Posterior cingulate gyrus (tissue), 11 donors: ENCODE data around the gene GDPD4.
A peak's percentile ranks its signal among the peaks of the same experiment; 100 is the strongest.

Source experiments
- DNase-seq, 10 donors: peaks; one replicate each; pipeline versions ENCODE4 v3.0.0 to v3.0.0-alpha.2; 2020 to 2021; ENCODE audit warnings: mixed read lengths in 3 of 10
- intact Hi-C: fragments of 100-400 bp; cut with DNase I; formaldehyde crosslinking; loops from one replicate; pipeline ENCODE4 v1.15.1; 2023

The GDPD4 gene, protein sequence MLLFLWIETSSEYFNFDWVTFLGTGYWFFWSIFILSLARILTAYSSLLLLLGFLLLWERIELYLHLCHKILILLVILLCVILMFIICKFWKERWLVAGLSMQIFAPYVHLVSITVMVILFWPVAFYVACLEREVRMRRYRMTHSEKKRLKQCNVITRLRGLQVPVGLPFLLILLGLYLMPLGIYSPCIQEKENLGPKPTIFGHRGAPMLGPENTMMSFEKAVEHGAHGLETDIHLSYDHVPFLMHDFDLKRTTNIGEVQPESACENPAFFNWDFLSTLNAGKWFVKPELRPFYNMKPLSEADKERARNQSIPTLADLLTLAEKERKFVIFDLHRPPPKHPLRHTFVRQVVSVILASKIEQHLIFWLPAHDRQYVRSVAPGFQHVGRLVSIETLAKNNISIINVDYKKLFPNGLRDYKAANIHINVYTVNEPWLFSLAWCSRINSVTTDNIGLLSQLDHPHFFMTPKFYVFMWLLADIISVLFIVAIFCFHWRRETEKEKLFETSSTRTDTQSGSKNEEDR

DNA sequence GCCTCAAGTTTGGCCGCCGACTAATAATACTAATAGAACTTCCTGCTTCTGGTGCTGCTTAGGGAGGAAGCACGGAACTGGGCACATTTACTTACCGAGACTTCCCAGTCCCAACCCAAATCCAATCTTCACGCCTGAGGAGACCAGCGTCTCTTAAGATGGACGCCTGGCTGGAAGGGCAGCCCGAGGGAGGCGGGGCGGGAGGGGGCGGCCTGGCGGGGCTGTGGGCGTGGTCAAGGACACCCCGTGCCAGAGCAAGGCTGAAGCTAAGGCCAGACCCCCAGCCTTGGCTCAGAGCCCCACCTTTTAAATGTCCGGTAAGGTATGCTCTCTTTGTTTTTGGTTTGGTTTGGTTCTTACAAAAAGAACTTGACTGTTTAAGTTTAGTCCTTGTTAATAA is at the start of gene GDPD4:
Gene GDPD4, minus strand, starts transcription at position 177 of the 400 bp plus-strand sequence. CDS start 16,549 bp downstream, outside the sequence.
- no peak for DNase-seq

DNA sequence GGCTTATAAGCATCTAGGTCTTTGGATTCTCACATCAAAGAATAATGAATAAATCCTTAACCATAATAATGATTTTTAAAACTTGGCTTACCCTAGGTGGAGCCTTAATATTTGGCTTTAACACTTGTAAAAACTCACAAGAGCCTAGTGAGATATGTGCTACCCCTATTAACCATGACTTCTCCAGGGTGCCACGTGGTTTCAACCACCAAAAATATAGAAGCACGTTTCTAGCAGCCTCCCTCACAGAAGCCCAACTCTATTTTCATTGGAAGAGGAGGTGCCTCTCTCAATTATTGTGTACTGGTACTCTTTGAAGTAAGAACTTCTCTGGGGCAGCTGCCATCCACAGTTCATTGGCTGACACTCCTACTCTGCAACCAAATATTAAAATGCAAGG is 46.5 kb upstream of the GDPD4 start:
- intact Hi-C loops, result no loop called here
- no peak for DNase-seq

More for the DNA sequence above, at the start of gene GDPD4:
- intact Hi-C loops, result no loop called here

DNA sequence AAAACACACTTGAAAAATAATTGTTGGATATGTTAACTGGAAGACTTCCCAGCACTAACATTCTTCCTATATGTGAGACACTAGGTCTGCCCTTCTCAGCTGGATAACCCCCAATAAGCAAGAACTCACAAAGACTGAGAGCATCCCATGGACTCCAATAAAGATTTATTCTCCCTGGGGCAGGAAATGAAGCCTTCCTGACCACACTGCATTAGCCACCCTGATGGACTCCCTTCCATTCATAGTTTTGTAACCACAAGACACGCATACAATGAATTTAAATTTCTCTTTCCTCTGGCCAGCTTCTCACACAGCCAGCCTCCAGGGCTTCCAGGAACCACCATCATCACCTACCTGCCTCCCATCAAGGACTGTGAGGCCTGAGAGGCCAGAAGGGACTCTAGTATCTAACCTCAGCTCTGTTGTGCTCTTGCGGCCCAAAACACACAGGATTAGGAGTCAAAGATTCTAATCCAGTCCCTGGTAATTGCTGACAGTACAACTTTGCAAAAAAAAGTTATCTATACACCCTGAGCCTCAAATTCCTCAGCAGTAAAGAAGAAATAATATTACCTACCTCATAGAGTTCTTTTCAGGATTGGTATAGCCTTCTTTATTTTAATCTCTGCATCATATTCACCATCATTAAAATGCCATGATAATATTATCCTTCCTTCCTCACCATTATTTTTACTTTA is 45.6 kb upstream of the GDPD4 start:
- peak in 1 of 10 donors; percentile 28 for DNase-seq
- intact Hi-C loops, result no loop called here

DNA sequence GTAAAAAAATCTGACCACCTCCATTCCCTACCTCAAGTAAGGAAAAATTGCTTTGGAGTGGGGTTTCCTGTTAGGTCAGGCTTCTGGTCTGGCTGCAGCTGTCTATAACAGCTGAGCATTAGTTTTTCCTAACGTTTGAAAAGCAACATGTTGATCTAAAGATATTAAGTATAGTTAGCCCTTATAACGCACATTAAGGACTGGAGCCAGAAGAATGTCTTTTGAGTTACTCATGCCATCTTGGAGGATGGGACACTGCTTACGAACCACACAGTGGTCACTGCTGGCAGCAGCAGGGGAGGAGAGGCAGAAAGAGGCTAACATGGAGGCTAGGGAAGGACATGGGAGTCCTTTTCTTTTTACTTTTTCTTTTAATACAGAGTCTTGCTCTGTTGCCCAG is 44.1 kb upstream of the GDPD4 start:
- no peak for DNase-seq

DNA sequence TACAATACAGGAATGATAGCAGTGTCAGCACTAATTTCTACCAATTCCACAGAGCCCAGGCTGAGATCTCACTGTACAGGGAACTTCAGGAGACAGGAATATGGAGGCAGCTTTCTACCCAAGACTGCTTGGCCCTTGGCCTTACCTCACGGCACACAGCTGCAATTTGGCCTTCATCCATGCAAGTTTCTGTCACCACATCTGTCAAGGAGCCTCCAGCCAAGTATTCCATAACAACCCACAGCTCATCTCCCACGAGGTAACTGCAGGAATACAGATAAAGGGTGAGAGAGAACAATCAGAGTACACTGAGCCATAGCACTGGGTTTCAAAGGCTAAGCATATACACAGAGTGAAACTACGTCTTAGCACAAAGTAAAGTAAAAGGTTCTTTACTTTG is 39.0 kb upstream of the GDPD4 start:
- intact Hi-C loops, result no loop called here
- no peak for DNase-seq

More for the DNA sequence above, 44.1 kb upstream of the GDPD4 start:
- intact Hi-C loops, result no loop called here

DNA sequence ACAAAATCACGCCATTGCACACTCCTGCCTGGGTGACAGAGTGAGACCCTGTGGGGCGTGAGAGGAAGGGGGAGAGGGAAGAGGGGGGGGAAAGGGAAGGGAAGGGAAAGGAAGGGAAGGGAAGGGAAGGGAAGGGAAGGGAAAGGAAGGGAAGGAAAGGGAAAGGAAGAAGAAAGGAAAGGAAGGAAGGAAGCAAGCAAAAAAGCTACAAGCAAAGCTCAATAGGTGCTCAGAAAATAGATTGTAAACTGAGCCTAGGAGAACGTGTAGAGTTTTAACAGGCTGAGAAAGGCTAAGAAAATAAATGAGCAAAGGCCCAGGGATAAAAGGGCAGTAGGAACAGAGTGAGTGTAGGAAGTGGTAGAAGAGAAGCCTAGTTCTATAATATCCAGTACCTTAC is 30.8 kb upstream of the GDPD4 start:
- intact Hi-C loops, result no loop called here
- DNase-seq, result no peak

DNA sequence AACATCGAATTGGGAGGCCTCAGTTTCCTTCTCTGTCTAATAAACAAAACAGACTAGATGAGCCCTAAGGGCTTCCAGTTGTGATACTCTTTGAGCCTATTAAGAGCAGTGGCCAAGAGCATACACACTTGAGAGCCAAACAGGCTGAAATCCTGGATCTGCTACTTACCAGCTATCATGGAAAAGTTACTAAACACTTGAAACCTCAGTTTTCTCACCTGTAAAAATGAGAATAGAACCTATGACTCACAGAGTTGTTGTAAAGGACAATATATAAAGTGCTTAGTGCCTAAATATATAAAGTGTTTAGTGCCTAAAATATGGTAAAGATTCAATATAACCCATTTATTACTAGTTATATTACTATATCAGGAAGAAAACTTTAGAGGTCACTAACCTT is 23.7 kb upstream of the GDPD4 start:
- intact Hi-C loops, result no loop called here
- DNase-seq, result no peak

DNA sequence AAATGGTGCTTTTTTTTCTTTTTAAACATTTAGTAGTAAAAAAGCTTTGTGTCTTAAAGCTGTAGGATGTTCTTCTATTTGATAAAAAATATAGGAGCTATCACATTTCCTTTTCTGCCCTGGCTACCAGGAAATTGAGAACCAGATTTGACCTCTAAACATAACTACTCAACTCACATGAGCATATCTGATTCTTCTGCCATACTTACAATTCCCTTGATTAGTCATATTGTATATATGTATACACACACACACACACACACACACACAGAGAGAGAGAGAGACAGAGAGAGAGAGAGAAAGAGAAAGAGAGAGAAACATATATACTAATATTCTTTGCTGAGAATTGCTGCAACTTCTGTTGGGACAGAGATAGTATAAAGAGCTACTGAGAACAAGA is 23.0 kb upstream of the GDPD4 start:
- DNase-seq, result no peak

DNA sequence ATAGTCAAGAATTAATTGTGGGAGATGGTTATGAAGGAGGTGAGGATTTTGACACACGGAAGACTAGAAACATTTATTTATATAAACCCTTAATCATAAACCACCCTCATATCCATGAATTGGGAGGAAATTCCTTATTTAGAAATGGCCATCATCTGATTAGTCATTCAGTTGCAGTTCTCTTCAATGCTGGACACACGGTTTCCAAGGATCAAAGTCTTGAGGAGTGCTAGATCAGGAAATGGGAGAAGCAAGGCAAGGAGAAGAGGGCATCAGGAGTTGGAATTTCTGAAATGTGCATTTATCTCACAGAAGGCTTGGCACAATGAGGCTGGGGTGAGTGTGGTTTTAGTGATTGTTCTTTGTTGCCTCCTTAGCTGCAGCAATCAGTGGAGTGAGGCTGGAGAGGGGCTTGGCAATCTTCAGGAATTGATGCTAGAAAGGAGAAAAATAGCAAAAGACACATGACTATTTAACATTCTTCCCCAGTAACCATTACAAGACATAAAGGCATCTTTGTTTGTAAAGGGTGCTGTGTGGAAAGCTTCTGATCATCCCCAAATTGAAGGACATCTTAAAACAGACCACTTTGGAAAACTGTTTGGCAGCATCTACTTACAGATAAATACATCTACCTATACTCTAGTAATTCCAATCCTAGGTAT is 21.6 kb upstream of the GDPD4 start:
- intact Hi-C loops, result no loop called here
- no peak for DNase-seq

More for the DNA sequence above, 23.0 kb upstream of the GDPD4 start:
- intact Hi-C loops, result no loop called here

DNA sequence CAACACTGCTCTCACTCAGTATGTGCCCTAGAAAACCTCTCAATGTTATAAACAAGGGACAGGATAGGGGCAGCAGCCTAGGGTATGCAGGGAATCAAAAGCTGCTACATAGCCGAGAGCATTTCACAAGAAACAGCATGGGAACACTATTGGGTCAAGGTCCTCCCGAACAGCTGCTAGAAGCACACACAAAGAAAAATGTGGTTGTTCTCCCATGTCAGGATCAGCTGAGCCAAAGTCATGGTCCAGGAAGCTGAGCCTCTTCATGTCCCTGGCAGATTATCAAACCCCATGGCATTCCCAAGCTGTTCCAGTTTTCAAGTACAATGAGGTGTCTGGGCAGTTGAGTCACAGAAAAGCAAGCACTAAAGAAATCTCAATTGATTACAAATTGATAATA is 21.0 kb upstream of the GDPD4 start:
- intact Hi-C loops, result no loop called here
- DNase-seq, result peak in 3 of 10 donors; percentile 7 to 21 (median 15)

DNA sequence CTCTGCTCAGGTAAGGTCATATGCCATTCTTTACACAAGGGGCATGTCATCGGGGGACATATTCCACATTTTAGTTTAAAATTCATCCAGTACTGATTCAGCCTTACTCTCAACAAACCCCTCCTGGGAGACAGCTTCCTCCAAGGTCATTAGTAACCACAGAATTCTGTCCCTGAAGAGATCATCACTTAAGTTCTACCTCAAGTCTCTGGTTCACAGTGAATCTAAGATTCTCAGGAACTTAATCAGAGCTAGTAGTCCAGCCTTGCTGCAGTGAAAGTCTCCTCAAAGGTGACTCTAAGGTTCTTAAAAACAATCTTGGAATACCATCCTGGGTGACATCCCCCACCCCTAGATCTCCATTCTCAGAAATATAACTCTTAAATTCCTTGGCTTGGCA is 18.9 kb upstream of the GDPD4 start:
- intact Hi-C loops, result no loop called here
- no peak for DNase-seq

DNA sequence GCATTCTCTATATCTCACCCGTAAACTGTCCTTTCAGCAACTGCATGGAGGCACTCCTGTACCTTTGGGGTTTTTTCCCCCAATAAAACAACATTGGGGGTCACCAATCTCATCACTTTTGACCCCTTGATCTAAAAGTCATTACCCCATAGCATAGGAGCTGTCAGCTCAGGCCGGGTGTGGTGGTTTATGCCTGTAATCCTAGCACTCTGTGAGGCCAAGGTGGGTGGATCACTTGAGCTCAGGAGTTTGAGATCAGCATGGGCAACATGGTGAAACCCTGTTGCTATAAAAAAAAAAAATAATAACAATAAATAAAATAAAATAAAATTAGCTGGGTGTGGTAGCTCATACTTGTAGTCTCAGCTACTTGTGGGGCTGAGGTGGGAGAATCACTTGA is 17.1 kb upstream of the GDPD4 start:
- intact Hi-C loops, result no loop called here

DNA sequence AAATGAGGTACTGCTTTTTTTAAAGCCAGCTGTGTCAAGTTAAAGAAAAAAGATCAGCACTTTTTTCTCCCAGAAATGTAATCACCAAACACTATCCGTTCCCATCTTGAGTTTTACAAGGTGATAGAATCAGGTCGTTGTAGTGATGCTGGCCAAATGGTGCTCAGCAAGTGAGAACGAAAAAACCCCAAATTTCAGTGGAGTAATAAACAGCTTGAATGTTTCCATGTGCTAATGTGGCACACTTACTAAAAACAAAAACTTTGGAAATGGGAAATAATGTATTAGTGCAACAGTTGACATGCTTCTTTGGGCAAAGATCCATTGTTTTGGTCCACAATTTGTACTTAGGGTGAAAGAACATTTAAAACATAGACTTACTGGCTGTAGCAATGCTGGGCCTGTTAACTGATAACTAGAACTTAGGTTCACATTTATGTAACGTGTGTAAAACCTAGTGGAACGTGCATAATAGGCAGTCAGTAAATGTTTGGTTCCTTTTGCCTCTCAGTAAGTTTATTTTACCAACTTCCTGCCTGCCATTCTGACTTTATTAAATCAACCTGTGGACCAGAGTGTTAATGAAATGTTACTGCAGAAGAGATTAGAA is 15.4 kb upstream of the GDPD4 start:
- no peak for DNase-seq
- intact Hi-C loops, result no loop called here

More for the DNA sequence above, 17.1 kb upstream of the GDPD4 start:
- no peak for DNase-seq

DNA sequence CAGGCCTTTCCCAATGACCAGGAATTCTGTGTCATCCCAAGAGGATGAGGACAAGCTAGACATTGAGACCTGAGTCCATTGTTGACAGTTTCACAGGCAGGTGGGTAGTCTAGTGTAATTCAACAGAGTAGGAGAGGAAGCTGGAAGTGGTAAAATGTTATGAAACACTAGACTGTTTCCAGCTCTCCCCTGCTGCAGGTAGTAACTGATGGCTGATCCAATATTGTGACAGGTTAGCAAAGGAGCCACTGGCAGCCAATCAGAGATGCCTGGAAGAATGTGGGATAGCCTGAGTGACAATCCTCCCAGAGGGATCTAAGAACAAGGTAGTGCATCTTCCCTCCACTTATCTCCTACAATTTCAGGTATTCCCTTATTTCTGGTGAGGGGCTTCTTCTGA is 10.6 kb upstream of the GDPD4 start:
- DNase-seq, result no peak
- intact Hi-C loops, result no loop called here

DNA sequence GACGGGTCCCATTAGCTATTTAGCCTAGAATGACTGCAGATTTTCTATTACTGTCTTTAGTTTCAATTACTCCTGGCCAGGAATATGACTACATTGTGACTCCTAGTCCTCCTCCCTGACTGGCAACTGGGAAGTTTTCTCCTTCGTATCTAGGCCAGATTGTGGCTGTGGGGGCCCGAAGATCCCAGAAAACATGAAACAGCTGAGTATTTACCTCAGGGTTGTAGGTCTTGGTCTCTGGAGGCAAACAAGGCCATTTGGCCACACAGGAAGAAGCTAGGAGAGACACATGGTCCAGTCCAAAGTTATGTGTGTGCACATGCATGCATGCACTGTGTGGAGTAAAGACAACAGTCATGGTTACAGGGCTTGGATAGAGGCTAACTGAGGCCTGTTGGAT is 10.2 kb upstream of the GDPD4 start:
- no peak for DNase-seq
- intact Hi-C loops, result no loop called here

DNA sequence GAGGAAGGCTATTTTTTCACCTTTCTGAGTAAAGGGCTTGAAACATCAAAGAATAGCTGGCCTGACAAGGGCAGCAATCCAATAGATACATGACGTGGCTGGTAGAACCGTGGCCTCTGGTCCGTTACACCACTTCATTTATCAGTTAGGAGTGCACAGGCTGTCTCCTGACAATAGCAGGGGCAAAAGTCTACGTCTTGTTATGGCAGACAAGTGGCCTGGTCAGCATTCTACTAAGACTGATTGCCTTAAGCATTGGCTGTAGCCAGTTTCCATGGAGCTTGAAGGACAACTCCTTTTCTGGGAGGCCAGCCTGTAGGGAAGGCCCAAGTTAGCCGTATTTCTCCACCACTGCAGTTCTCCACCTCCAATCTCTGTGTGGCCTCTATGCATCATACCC is 9.2 kb upstream of the GDPD4 start:
- intact Hi-C loops, result no loop called here
- no peak for DNase-seq

DNA sequence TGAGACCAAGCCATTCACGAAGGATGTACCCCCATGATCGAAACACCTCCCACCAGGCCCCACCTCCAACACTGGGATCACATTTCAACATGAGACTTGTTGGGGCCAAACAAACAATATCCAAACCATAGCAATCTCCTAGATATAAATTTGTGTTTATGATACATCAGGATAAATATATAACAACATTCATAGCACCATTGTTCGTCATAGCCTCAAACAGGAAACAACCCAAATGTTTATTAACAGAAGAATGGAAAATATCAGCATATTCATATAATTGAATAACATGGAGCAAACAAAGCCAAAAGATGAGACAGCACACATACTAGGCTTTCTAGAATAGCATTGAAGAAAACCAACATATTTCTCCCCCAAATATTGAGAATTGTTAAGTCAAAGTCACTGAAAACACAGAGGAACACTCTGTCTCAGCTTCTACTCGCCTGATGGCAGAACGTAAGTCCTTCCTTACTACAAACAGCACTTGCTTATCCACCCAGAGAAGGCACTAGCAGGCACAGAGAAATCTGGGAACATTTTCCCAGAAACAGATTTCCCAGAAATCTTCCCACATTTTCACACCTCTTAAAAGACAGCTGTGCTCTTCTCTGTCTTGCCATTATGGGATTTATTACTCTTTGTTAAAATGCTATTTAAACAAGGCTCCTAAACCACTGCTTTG is 8.1 kb upstream of the GDPD4 start:
- intact Hi-C loops, result no loop called here
- DNase-seq, result no peak

DNA sequence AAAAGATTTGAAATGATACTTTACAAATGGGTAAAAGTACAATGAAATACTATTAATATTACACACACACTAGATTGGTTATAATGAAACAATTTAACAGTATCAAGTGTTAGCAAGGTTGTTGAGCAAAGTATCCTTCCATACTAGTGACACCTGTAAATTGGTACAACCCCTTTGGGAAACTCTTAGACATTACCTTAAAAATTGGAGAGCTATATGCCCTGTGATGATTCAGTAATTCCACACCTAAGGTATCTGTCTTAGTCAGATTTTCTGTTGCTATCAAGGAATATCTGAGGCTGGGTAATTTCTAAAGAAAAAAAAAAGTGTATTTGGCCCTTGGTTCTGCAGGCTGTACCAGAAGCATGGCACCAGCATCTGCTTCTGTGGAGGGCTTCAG is 7.4 kb upstream of the GDPD4 start:
- no peak for DNase-seq
- intact Hi-C loops, result no loop called here

DNA sequence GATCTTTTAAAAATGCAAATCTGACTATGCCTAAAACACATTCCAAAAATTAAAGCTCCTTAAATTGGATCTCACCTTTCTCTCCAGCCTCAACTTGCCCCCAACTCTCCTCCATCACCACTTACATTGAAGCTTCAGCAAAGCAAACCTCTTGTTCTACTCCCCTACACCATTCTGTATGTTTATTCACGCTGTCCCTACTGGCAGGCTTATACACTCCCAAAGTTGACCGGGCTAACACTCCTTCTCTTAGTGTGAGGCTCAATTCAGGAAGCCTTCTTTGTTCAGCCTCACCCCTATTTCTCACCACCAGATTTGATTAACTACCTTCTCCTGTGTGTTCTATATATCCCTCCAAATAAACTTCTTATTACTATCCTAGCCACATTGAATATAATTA is 1.8 kb upstream of the GDPD4 start:
- intact Hi-C loops, result no loop called here
- no peak for DNase-seq

DNA sequence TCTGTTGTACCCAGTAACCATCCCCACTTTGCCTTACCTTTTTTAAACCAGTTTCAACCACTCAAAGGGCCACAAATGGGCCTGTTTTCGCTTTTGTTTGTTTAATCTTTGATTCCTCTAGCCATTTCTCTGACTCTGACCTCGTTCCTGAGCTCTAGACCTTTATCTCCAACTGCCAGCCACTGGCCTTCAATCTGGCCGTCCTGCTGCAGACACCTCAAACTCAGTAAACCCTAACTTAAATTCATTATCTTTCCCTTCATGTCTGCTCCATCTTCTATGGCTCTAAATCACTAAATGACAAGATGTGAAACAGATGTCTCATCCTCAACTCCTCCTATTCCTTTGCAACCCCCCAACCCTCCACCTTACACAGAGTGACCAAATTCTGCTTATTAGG is 1.3 kb upstream of the GDPD4 start:
- intact Hi-C loops, result no loop called here
- DNase-seq, result no peak
